ENCODE results near the gene CCDC63.

The CCDC63 gene

DNA sequence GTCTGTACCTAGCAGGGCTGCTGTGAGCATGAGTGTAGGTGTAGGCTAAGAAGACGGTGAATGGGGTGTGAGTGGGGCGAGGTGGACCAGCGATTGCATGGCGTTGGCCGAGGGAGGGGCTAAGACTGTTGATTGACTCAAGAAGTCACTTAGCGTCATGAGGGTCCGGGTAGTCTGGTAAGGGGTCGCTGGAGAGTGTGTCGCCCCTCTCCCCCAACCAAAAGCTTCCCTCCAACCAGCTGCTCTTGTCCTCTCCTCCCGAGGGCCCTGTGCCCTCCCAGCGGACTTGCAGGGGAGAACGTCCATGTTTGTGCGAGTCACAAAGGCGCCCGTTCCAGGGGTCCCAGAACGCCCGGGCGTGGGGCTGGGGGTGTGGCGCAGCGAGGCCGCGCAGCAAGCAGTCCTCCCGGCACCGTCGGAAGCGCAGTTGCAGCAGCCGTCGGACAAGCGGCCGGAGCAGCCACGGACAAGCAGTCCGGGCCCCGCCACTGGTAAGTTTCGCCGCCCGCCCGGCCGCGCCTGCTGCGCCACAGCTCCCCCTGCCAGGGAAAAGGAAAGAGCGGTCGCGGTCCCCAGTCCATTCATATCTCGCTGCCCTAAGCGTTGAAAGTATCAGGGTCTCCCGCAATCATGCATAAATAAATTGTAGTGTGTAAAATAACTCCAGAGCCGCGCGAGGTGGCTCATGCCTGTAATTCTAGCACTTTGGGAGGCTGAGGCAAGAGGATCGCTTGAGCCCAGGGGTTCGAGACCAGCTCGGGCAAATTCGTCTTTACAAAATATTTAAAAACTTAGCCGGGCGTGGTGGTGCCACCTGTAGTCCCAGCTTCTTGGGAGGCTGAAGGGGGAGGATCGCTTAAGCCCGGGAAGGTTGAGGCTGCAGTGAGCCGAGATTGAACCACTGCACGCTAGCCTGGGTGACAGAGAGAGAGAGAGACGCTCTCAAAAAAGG is at the start of gene CCDC63:
CCDC63 (plus strand) TSS at position 373 of the 952 bp plus-strand sequence. CDS start 5,968 bp downstream, outside the sequence.
- TF ChIP-seq, protein P1, sequence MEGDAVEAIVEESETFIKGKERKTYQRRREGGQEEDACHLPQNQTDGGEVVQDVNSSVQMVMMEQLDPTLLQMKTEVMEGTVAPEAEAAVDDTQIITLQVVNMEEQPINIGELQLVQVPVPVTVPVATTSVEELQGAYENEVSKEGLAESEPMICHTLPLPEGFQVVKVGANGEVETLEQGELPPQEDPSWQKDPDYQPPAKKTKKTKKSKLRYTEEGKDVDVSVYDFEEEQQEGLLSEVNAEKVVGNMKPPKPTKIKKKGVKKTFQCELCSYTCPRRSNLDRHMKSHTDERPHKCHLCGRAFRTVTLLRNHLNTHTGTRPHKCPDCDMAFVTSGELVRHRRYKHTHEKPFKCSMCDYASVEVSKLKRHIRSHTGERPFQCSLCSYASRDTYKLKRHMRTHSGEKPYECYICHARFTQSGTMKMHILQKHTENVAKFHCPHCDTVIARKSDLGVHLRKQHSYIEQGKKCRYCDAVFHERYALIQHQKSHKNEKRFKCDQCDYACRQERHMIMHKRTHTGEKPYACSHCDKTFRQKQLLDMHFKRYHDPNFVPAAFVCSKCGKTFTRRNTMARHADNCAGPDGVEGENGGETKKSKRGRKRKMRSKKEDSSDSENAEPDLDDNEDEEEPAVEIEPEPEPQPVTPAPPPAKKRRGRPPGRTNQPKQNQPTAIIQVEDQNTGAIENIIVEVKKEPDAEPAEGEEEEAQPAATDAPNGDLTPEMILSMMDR (IDR thresholded peaks at IDR 0.05; ENCODE audit: low read length, missing control alignments) = peak; percentile 46
- DNase-seq (ENCODE audit: low read depth) = peak; percentile 45
- no peak within 1 kb of the TSS for H3K4me3 ChIP-seq (replicated peaks; ENCODE audit: low read depth, low read length)

DNA sequence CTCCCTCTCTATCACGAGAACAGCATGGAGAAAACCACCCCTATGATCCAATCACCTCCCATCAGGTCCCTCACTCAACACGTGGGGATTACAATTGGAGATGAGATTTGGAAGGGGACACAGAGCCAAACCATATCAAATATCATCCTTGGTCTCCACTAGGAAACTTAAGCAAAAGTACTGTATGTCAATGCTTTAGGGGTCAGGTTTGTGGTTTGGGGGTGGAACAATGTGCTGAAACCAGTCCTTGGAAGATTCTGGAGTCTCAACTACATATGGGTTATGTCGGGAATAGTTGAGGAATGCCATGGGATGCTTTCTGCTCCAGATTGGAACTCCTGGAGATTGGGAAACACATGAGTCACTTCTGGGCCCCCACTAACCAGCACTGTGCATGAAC is 48.3 kb upstream of the CCDC63 start:
- no peak overlapping the region for H3K4me3 ChIP-seq (replicated peaks; ENCODE audit: low read depth, low read length)
- DNase-seq (ENCODE audit: low read depth) = no peak
- TF ChIP-seq, protein P1 (IDR thresholded peaks at IDR 0.05; ENCODE audit: low read length, missing control alignments) = no peak

DNA sequence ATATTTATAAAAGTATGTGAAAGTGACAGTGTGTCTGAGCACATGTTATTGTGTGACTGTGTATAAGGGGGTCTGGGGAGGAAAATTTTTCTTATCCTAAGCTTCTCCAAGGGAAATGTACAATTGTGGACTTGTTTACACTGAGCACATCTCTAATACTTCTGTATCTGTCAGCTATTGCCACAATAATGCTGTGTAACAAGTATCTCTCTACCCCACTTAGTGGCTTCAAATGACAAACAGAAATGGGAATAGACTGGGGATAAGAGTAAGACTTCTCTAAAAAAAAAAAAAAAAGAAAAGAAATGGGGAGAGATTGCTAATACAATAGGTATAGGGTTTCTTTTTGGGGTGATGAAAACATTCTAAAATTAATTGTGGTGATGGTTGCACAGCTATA is 44.3 kb upstream of the CCDC63 start:
- no peak overlapping the region for H3K4me3 ChIP-seq (replicated peaks; ENCODE audit: low read depth, low read length)
- DNase-seq (ENCODE audit: low read depth) = no peak
- TF ChIP-seq, protein P1 (IDR thresholded peaks at IDR 0.05; ENCODE audit: low read length, missing control alignments) = no peak

DNA sequence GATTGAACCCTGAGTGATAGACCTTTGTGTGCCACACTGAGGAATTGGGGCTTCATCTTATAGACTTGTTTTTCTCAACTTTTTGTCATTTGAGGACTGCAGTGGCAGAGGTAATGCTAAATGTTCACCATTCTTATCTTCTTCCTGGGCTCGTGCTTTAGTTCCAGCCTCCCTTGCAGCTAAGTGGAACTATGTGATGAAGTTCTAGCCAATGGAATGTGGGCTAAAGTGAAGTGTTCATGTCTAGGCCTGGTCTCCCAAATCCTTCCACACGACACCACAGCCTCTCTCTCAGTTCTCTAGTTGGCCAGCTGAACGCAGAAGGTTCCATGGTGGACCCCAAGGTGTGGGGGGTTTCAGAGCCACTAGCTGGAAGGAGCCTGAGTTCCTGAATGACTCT is 42.4 kb upstream of the CCDC63 start:
- H3K4me3 ChIP-seq (replicated peaks; ENCODE audit: low read depth, low read length) = no peak overlapping the region
- TF ChIP-seq, protein P1 (IDR thresholded peaks at IDR 0.05; ENCODE audit: low read length, missing control alignments) = no peak
- DNase-seq (ENCODE audit: low read depth) = no peak

DNA sequence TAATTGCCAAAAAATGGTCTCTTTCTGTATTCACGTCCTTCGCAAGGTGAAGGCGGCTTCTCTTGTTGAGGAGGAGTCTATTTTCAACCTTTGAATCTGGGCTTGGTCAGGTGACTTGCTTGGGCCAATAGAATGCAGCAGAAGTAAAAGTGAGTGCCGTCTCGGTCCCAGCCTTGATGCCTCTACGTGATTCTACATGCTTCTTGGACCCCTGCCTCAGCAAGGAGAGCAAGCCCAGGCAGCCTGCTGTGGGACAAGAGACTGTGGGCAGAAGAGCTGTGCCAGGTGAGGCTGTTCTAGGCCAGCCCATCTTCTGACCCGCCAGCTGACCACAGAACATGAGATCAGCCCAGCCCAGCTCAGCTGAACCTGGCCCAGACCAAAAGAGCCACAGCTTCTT is 39.1 kb upstream of the CCDC63 start:
- TF ChIP-seq, protein P1 (IDR thresholded peaks at IDR 0.05; ENCODE audit: low read length, missing control alignments) = no peak
- no peak overlapping the region for H3K4me3 ChIP-seq (replicated peaks; ENCODE audit: low read depth, low read length)
- DNase-seq (ENCODE audit: low read depth) = no peak

DNA sequence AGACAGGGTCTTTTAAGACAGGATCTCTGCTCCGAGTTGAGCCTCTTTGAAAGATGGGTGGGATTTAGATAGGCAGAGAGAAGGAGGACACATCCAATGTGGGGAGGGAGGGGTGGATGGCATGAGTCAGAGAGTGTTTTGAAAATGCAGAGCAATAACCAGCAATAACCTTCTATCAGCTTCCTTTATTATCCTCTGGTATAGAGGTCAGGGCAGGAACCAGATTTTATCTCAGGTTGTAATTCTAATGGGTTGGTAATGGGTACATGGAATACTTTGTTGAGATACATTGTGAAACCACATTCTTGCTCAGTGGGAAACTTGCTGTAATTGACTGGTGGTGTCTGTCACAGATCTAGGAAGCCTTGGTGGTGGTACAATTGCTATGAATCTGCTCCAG is 37.6 kb upstream of the CCDC63 start:
- TF ChIP-seq, protein P1 (IDR thresholded peaks at IDR 0.05; ENCODE audit: low read length, missing control alignments) = no peak
- H3K4me3 ChIP-seq (replicated peaks; ENCODE audit: low read depth, low read length) = no peak overlapping the region
- DNase-seq (ENCODE audit: low read depth) = no peak
